GM12892 (cell line): ENCODE measurements around the gene IL18RAP.

ENCODE experiments used
- POLR2A ChIP-seq: IDR thresholded peaks from 2 replicates; pipeline ENCODE4 v1.6.1; 2011; ENCODE audit warnings: low read depth, low read length, control low read depth
- POLR2AphosphoS5 ChIP-seq: IDR thresholded peaks from 2 replicates; pipeline ENCODE4 v1.6.1; 2011; ENCODE audit warnings: low read depth, low read length, control low read depth
- TAF1 ChIP-seq: IDR thresholded peaks from 2 replicates; pipeline ENCODE4 v1.6.1; 2011; ENCODE audit warnings: low read depth, mild to moderate bottlenecking, control low read depth, low read length, borderline replicate concordance

DNA sequence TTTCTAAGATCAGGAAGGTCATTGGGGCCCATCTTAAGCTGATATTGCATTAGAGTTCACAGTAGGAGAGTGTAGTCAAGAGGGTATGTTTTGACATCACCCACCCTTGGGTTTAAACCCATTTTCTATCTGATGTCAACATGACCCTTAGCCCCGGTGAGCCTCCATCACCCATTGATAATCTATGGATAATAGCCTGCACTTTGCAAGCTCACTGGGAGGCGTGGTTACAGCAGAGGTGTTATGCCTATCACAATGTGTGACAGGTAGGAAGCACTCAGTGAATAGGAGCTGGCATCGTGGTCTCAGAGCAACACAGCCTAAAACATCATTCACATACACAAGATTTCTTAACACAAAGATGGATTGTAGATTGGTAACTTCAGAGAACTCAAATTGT, 21.3 kb downstream of the IL18RAP start:
- TF ChIP-seq POLR2A = no peak
- TF ChIP-seq TAF1 = no peak
- TF ChIP-seq POLR2AphosphoS5 = no peak
